SK-N-SH (cell line): ENCODE data around the gene TMEM151A. TPM values are rescaled to one million over a fixed set of nuclear protein-coding genes. Genes with fewer than 3 reads are reported as not detected.

Experiments used
- CTCF ChIA-PET: fragments of 300-600, 350-600 bp; formaldehyde crosslinking; extraction: SDS; loops from one replicate; lab custom pipeline; 2021; lab: Yijun Ruan, JAX
- POLR2A ChIA-PET: fragments of 350-600 bp; sonication (Branson Sonifier 250); formaldehyde crosslinking; extraction: SDS; loops from one replicate; lab custom pipeline; 2020; ENCODE audit warnings: antibody characterized with exemption, inconsistent platforms; lab: Yijun Ruan, JAX
- DNase-seq: peaks from one replicate; pipeline ENCODE4 v3.0.0; 2012
- H2AFZ ChIP-seq: fragments of 200-600 bp; sonication (generic); 2 replicates; pipeline ENCODE4 v1.8.1; 2016; ENCODE audit warnings: antibody characterized with exemption, mild to moderate bottlenecking, low read depth
- H3F3A ChIP-seq: fragments of 200-600 bp; sonication (generic); replicated peaks from 2 replicates; pipeline ENCODE3; 2016; ENCODE audit warnings: antibody characterized with exemption, mild to moderate bottlenecking; ENCODE audit not compliant: insufficient read depth
- H3K27ac ChIP-seq, 2 experiments: fragments of 200-500 bp in 1 of 2; fragments of 200-600 bp in 1 of 2; sonication (Bioruptor generic) in 1 of 2; sonication (generic), shearing (Covaris generic) in 1 of 2; 2 replicates each; pipeline versions ENCODE4 v1.5.1 to v1.6.1; 2014 to 2016; ENCODE audit warnings: low read depth in 2 of 2, inconsistent platforms in 1 of 2, low read length in 1 of 2, mild to moderate bottlenecking in 1 of 2, mixed read lengths in 1 of 2
- H3K27me3 ChIP-seq: fragments of 200-600 bp; sonication (generic), shearing (Covaris generic); 2 replicates; pipeline ENCODE4 v1.6.1; 2016; ENCODE audit warnings: mixed run types; ENCODE audit not compliant: insufficient read depth
- H3K36me3 ChIP-seq, 2 experiments: fragments of 200-500 bp in 1 of 2; fragments of 200-600 bp in 1 of 2; sonication (Bioruptor generic) in 1 of 2; sonication (generic) in 1 of 2; replicated peaks in 1 of 2; 2 replicates each; pipeline versions ENCODE3 to v1.5.1; 2014 to 2016; ENCODE audit warnings: low read length in 1 of 2, mild to moderate bottlenecking in 1 of 2; ENCODE audit not compliant: insufficient read depth in 2 of 2, control insufficient read depth in 1 of 2
- H3K4me1 ChIP-seq, 2 experiments: fragments of 200-500 bp in 1 of 2; fragments of 200-600 bp in 1 of 2; sonication (Bioruptor generic) in 1 of 2; sonication (generic), shearing (Covaris generic) in 1 of 2; 2 replicates each; pipeline versions ENCODE4 v1.5.1 to v1.6.1; 2014 to 2016; ENCODE audit warnings: low read depth in 1 of 2, low read length in 1 of 2, mixed run types in 1 of 2; ENCODE audit not compliant: insufficient read depth in 2 of 2, control insufficient read depth in 1 of 2
- H3K4me2 ChIP-seq: fragments of 200-600 bp; sonication (generic), shearing (Covaris generic); 2 replicates; pipeline ENCODE4 v1.6.1; 2017; ENCODE audit warnings: mixed run types
- H3K4me3 ChIP-seq, 2 experiments: fragments of 200-500 bp in 1 of 2; fragments of 200-600 bp in 1 of 2; sonication (Bioruptor generic) in 1 of 2; sonication (generic), shearing (Covaris generic) in 1 of 2; 2 replicates each; pipeline versions ENCODE4 v1.5.1 to v1.8.1; 2014 to 2016; ENCODE audit warnings: low read depth in 2 of 2, inconsistent platforms in 1 of 2, low read length in 1 of 2, mild to moderate bottlenecking in 1 of 2, mixed read lengths in 1 of 2, moderate library complexity in 1 of 2
- H3K79me2 ChIP-seq: fragments of 200-600 bp; sonication (generic); 2 replicates; pipeline ENCODE4 v1.8.1; 2017; ENCODE audit warnings: mild to moderate bottlenecking; ENCODE audit not compliant: insufficient read depth
- H3K9ac ChIP-seq: fragments of 200-600 bp; sonication (generic); 2 replicates; pipeline ENCODE4 v1.6.1; 2017; ENCODE audit warnings: mixed run types
- H3K9me2 ChIP-seq: fragments of 200-600 bp; sonication (generic); 2 replicates; pipeline ENCODE4 v1.6.1; 2017; ENCODE audit warnings: mixed run types
- H3K9me3 ChIP-seq: fragments of 200-600 bp; sonication (generic); 2 replicates; pipeline ENCODE4 v1.6.1; 2017; ENCODE audit warnings: mixed run types, mild to moderate bottlenecking, moderate library complexity
- H4K20me1 ChIP-seq: fragments of 200-600 bp; sonication (generic); 2 replicates; pipeline ENCODE4 v1.6.1; 2017; ENCODE audit warnings: mild to moderate bottlenecking, mixed run types; ENCODE audit not compliant: insufficient read depth
- CHD2 ChIP-seq: fragments of 150-350 bp; IDR thresholded peaks from 2 replicates; pipeline ENCODE4 v1.6.1; 2018; ENCODE audit warnings: low read length; ENCODE audit not compliant: partially characterized antibody
- ELF1 ChIP-seq: IDR thresholded peaks from 2 replicates; pipeline ENCODE4 v1.4.0; 2012
- FOXJ3 ChIP-seq: sonication (generic); formaldehyde crosslinking; IDR thresholded peaks from 2 replicates; pipeline ENCODE4 v1.5.1; 2020; ENCODE audit warnings: mild to moderate bottlenecking, missing genetic modification reagents
- FOXM1 ChIP-seq: IDR thresholded peaks from 2 replicates; pipeline ENCODE4 v1.4.0; 2012; ENCODE audit warnings: low read depth, mild to moderate bottlenecking
- GABPA ChIP-seq: IDR thresholded peaks from 2 replicates; pipeline ENCODE4 v1.4.0; 2012; ENCODE audit warnings: low read depth, mild to moderate bottlenecking
- GATA2 ChIP-seq: sonication (generic); formaldehyde crosslinking; IDR thresholded peaks from 2 replicates; pipeline ENCODE4 v1.5.0; 2020; ENCODE audit warnings: mild to moderate bottlenecking, missing genetic modification reagents
- NFIC ChIP-seq: IDR thresholded peaks from 2 replicates; pipeline ENCODE4 v1.4.0; 2012; ENCODE audit warnings: borderline replicate concordance
- POLR2AphosphoS5 ChIP-seq: IDR thresholded peaks from 2 replicates; pipeline ENCODE4 v1.6.1; 2012; ENCODE audit warnings: low read depth, low read length
- RAD21 ChIP-seq: IDR thresholded peaks from 2 replicates; pipeline ENCODE4 v1.6.1; 2012; ENCODE audit warnings: mild to moderate bottlenecking, low read length
- RCOR1 ChIP-seq: fragments of 150-350 bp; IDR thresholded peaks from 2 replicates; pipeline ENCODE4 v1.6.1; 2017; ENCODE audit warnings: antibody characterized with exemption, low read length
- RFX5 ChIP-seq: IDR thresholded peaks from 2 replicates; pipeline ENCODE4 v1.6.1; 2012; ENCODE audit warnings: mild to moderate bottlenecking, improper control_type of control experiment, low read length
- RXRA ChIP-seq: IDR thresholded peaks from 2 replicates; pipeline ENCODE4 v1.4.0; 2012; ENCODE audit warnings: low read depth, mild to moderate bottlenecking, borderline replicate concordance
- SMC3 ChIP-seq: IDR thresholded peaks from 2 replicates; pipeline ENCODE4 v1.6.1; 2012; ENCODE audit warnings: low read depth, low read length, improper control_type of control experiment
- TAF1 ChIP-seq: IDR thresholded peaks from 2 replicates; pipeline ENCODE4 v1.6.1; 2012; ENCODE audit warnings: low read depth, mild to moderate bottlenecking, low read length, moderate library complexity, borderline replicate concordance
- USF2 ChIP-seq: fragments of 150-350 bp; IDR thresholded peaks from 2 replicates; pipeline ENCODE4 v1.6.1; 2017; ENCODE audit warnings: antibody characterized with exemption, low read length, low read depth, borderline replicate concordance
- YY1 ChIP-seq: IDR thresholded peaks from 2 replicates; pipeline ENCODE4 v1.4.0; 2012; ENCODE audit warnings: low read depth, mild to moderate bottlenecking
- WGBS: methylation state at CpG from one replicate; pipeline ENCODE4 v1.1.6; 2017; ENCODE audit warnings: low lambda C conversion rate; 5-methylcytosine and 5-hydroxymethylcytosine counted together
- polyA plus RNA-seq, 3 experiments: library from polyadenylated mRNA; depleted of rRNA; stranded (reverse); fragments of >200 nt; gene quantifications; 2 replicates each; pipeline ENCODE4 v1.2.3, GENCODE V29; 2012
- TF ChIP-seq, protein P1 (sequence below): IDR thresholded peaks from 2 replicates; pipeline ENCODE4 v1.4.0; 2012; ENCODE audit warnings: low read depth, borderline replicate concordance
- TF ChIP-seq, protein P2 (sequence below): IDR thresholded peaks from 2 replicates; pipeline ENCODE4 v1.6.1; 2012; ENCODE audit warnings: mild to moderate bottlenecking, low read depth, low read length, moderate library complexity
- TF ChIP-seq, protein P3 (sequence below): IDR thresholded peaks from 2 replicates; pipeline ENCODE4 v1.4.0; 2012; ENCODE audit warnings: low read depth

TMEM151A gene
- polyA plus RNA-seq, 1 of the 3 experiments (the other 2 are of a cell fraction) = 0.35 TPM

DNA sequence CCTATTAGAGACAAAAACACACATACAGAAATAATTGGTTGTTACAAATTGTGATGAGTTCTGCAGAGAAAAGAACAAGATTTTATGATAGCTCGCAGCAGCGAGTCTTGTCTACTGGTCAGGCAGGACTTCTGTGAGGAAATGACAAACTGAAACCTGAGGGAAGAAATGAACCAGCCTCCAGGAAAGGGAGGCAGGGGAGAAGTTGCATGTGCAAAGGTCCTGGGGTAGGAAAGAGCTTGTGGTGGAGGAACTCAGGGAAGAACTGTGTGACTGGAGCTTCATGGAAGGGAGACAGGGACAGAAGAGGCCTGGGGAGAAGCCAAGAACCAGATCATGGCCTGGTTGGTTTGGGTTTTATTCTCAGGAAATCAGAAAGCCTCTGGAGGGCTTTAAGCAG, 32.5 kb upstream of the TMEM151A start:
- Histone ChIP-seq H3F3A (peaks cover 26% of the 10 kb centered on the region), H3K79me2 (peaks cover 26% of the 10 kb centered on the region), H2AFZ (no peak overlapping the region), H3K27ac (no peak overlapping the region), H3K4me2 (peak overlapping the region; percentile 100; the same call in 1 of the 2 replicates), H3K4me1 (peaks cover 0 to 14% of the 10 kb centered on the region in 2 experiments; a peak in 2 of 4 replicates), H3K9me3 (no peaks in the 10 kb centered on the region), H3K27me3 (no peaks in the 10 kb centered on the region), H3K4me3 (peak overlapping the region; percentile 88 to 99)
- WGBS = 98% methylated on average over 2 of the region's 2 CpGs
- CTCF ChIA-PET = interaction anchor here (0.8 to 2.1 kb wide), 6 partner anchors 9 to 110 kb away, joined by 3 to 11 read pairs (median 4); partner anchors contain the start of gene RIN1
- POLR2A ChIA-PET = interaction anchor here (1.4 kb wide), 1 partner anchor 8 kb away, joined by 6 read pairs; no protein-coding TSS in a partner anchor
- TF ChIP-seq ELF1 = no peak
- TF ChIP-seq TAF1 = no peak
- 0 out of 2 replicates have a peak, but pooled peaks have one; percentile 11 for TF ChIP-seq POLR2AphosphoS5
- TF ChIP-seq RAD21 = no peak
- TF ChIP-seq, all 33 proteins: peak for 1
- no peaks in the 10 kb centered on the region for H3K9me2 ChIP-seq
- H3K9ac ChIP-seq = peak overlapping the region; percentile 96; the same call in 1 of the 2 replicates
- H3K36me3 ChIP-seq = peaks cover 19 to 43% of the 10 kb centered on the region in 2 experiments
- peaks cover 19% of the 10 kb centered on the region for H4K20me1 ChIP-seq
- no peak for DNase-seq

DNA sequence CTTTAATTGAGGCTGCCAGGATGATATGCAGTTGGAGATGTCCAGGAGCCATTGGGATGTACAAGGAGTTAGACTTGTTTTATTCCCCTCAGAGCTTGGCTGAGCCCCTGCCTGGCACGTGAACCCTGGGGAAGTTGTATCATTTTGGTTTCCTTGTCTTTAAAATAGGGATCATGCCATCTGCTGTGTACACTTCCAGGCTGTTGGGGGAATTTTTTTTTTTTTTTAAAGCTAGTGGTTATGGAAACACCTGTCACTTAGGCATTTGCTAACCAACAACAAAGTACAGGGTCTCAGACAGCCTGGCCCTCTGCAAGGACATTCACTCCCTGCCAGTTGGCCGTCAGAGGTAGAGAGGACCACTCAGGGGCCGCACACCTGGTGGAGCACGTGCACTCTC, 31.7 kb upstream of the TMEM151A start:
- H3K79me2 ChIP-seq = peaks cover 26% of the 10 kb centered on the region
- H3K36me3 ChIP-seq = peaks cover 24 to 50% of the 10 kb centered on the region in 2 experiments
- H3K4me3 ChIP-seq = no peak overlapping the region
- CTCF ChIA-PET = interaction anchor here (1.1 to 2.1 kb wide), 2 partner anchors 10 to 23 kb away, joined by 3 to 11 read pairs; no protein-coding TSS in a partner anchor
- no peak overlapping the region for H2AFZ ChIP-seq
- H4K20me1 ChIP-seq = peaks cover 19% of the 10 kb centered on the region
- no peak overlapping the region for H3K9ac ChIP-seq
- 100% methylated on average over 4 of the region's 4 CpGs for whole genome bisulfite sequencing
- H3K27ac ChIP-seq = no peak overlapping the region
- H3K4me1 ChIP-seq = peaks cover 0 to 14% of the 10 kb centered on the region in 2 experiments; a peak in 2 of 4 replicates
- no peak for DNase-seq
- H3K9me3 ChIP-seq = no peaks in the 10 kb centered on the region
- H3F3A ChIP-seq = peaks cover 23% of the 10 kb centered on the region
- POLR2A ChIA-PET = no interaction called here
- no peaks in the 10 kb centered on the region for H3K9me2 ChIP-seq
- H3K27me3 ChIP-seq = no peaks in the 10 kb centered on the region
- H3K4me2 ChIP-seq = no peak overlapping the region
- TF ChIP-seq YY1 (no peak), SMC3 (no peak), POLR2AphosphoS5 (no peak), RCOR1 (no peak), RXRA (no peak), CHD2 (no peak), GATA2 (CRISPR knock-in tag) (no peak), TAF1 (no peak), ELF1 (no peak), FOXM1 (no peak), USF2 (no peak), FOXJ3 (no peak), NFIC (no peak), GABPA (no peak), RFX5 (no peak)
- TF ChIP-seq, protein P1, sequence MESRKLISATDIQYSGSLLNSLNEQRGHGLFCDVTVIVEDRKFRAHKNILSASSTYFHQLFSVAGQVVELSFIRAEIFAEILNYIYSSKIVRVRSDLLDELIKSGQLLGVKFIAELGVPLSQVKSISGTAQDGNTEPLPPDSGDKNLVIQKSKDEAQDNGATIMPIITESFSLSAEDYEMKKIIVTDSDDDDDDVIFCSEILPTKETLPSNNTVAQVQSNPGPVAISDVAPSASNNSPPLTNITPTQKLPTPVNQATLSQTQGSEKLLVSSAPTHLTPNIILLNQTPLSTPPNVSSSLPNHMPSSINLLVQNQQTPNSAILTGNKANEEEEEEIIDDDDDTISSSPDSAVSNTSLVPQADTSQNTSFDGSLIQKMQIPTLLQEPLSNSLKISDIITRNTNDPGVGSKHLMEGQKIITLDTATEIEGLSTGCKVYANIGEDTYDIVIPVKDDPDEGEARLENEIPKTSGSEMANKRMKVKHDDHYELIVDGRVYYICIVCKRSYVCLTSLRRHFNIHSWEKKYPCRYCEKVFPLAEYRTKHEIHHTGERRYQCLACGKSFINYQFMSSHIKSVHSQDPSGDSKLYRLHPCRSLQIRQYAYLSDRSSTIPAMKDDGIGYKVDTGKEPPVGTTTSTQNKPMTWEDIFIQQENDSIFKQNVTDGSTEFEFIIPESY = no peak
- TF ChIP-seq, protein P2, sequence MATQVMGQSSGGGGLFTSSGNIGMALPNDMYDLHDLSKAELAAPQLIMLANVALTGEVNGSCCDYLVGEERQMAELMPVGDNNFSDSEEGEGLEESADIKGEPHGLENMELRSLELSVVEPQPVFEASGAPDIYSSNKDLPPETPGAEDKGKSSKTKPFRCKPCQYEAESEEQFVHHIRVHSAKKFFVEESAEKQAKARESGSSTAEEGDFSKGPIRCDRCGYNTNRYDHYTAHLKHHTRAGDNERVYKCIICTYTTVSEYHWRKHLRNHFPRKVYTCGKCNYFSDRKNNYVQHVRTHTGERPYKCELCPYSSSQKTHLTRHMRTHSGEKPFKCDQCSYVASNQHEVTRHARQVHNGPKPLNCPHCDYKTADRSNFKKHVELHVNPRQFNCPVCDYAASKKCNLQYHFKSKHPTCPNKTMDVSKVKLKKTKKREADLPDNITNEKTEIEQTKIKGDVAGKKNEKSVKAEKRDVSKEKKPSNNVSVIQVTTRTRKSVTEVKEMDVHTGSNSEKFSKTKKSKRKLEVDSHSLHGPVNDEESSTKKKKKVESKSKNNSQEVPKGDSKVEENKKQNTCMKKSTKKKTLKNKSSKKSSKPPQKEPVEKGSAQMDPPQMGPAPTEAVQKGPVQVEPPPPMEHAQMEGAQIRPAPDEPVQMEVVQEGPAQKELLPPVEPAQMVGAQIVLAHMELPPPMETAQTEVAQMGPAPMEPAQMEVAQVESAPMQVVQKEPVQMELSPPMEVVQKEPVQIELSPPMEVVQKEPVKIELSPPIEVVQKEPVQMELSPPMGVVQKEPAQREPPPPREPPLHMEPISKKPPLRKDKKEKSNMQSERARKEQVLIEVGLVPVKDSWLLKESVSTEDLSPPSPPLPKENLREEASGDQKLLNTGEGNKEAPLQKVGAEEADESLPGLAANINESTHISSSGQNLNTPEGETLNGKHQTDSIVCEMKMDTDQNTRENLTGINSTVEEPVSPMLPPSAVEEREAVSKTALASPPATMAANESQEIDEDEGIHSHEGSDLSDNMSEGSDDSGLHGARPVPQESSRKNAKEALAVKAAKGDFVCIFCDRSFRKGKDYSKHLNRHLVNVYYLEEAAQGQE = no peak
- TF ChIP-seq, protein P3, sequence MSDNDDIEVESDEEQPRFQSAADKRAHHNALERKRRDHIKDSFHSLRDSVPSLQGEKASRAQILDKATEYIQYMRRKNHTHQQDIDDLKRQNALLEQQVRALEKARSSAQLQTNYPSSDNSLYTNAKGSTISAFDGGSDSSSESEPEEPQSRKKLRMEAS = no peak
